GM12878 (cell line): Measurements from ENCODE around the gene PRKAA1.

ENCODE experiments used
- CTCF ChIP-seq, 3 experiments: IDR thresholded peaks in 2 of 3; conservative IDR thresholded peaks in 1 of 3; 2 replicates each; pipeline ENCODE4 v1.5.1; 2011; ENCODE audit warnings: low read depth in 3 of 3, low read length in 3 of 3, mild to moderate bottlenecking in 3 of 3, control low read depth in 2 of 3, moderate library complexity in 2 of 3, inconsistent platforms in 1 of 3, mixed read lengths in 1 of 3; ENCODE audit not compliant: control insufficient read depth in 2 of 3, insufficient read depth in 1 of 3; ENCODE audit errors: extremely low read depth in 1 of 3
- POLR2AphosphoS5 ChIP-seq: IDR thresholded peaks from 2 replicates; pipeline ENCODE4 v1.6.1; 2011; ENCODE audit warnings: mild to moderate bottlenecking, low read length, inconsistent platforms
- RUNX3 ChIP-seq: IDR thresholded peaks from 2 replicates; pipeline ENCODE4 v1.6.1; 2012; ENCODE audit warnings: low read length, inconsistent platforms
- SPI1 ChIP-seq: IDR thresholded peaks from 2 replicates; pipeline ENCODE4 v1.6.1; 2011; ENCODE audit warnings: low read depth, mild to moderate bottlenecking, low read length, moderate library complexity, borderline replicate concordance; ENCODE audit not compliant: insufficient read depth
- TF ChIP-seq, protein P1 (sequence below): fragments of 450-650 bp; formaldehyde crosslinking; IDR thresholded peaks from 2 replicates; pipeline ENCODE4 v1.4.0; 2022; ENCODE audit warnings: mild to moderate bottlenecking, moderate library complexity

GRCh38 chr5:40716590-40716989 lies 81.6 kb downstream of the PRKAA1 start:
- TF ChIP-seq POLR2AphosphoS5: no peak
- TF ChIP-seq RUNX3: no peak
- TF ChIP-seq, protein P1, sequence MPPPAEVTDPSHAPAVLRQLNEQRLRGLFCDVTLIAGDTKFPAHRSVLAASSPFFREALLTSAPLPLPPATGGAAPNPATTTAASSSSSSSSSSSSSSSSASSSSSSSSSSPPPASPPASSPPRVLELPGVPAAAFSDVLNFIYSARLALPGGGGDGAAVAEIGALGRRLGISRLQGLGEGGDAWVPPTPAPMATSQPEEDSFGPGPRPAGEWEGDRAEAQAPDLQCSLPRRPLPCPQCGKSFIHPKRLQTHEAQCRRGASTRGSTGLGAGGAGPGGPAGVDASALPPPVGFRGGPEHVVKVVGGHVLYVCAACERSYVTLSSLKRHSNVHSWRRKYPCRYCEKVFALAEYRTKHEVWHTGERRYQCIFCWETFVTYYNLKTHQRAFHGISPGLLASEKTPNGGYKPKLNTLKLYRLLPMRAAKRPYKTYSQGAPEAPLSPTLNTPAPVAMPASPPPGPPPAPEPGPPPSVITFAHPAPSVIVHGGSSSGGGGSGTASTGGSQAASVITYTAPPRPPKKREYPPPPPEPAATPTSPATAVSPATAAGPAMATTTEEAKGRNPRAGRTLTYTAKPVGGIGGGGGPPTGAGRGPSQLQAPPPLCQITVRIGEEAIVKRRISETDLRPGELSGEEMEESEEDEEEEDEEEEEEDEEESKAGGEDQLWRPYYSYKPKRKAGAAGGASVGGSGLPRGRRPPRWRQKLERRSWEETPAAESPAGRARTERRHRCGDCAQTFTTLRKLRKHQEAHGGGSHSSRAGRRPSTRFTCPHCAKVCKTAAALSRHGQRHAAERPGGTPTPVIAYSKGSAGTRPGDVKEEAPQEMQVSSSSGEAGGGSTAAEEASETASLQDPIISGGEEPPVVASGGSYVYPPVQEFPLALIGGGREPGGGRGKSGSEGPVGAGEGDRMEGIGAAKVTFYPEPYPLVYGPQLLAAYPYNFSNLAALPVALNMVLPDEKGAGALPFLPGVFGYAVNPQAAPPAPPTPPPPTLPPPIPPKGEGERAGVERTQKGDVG (CRISPR knock-in tag): no peak
- TF ChIP-seq SPI1: no peak
- no peak for TF ChIP-seq CTCF (IDR thresholded peaks at IDR 0.05 in 2 of 3, conservative IDR thresholded peaks at IDR 0.05 in 1 of 3; ENCODE audit: control insufficient read depth in 2 of 3, extremely low read depth in 1 of 3, insufficient read depth in 1 of 3, low read depth in 3 of 3, low read length in 3 of 3)
